Skeletal muscle cell (primary cell): ENCODE data around the gene IBTK.
"Not testable (repeated sequence)": the region's sequence is repeated elsewhere in the genome, so short reads cannot be mapped to it uniquely, and the experiment has no call there.

Experiments used
- DNase-seq: peaks from one replicate; pipeline ENCODE4 v3.0.0-alpha.2; 2010; ENCODE audit warnings: low read depth
- H3K4me3 ChIP-seq: 2 replicates; pipeline ENCODE4 v1.5.1; 2011; ENCODE audit warnings: low read depth, mild to moderate bottlenecking, control low read depth, low read length, moderate library complexity

IBTK gene

GRCh38 chr6:82249381-82250253, 2.1 kb upstream of the IBTK start:
- H3K4me3 ChIP-seq, result no peak overlapping the region
- DNase-seq, result no peak

- H3K4me3 ChIP-seq, result peak overlapping the region; percentile 81
- DNase-seq, result peak; percentile 43
Observed at GRCh38 chr6:82248273-82248735, 760 bp upstream of the IBTK start.

- H3K4me3 ChIP-seq, result peak overlapping the region; percentile 81
- no peak for DNase-seq
Observed at GRCh38 chr6:82246802-82247504, 591 bp downstream of the IBTK start.

- H3K4me3 ChIP-seq, result peak overlapping the region; percentile 81
- DNase-seq, result no peak
Observed at GRCh38 chr6:82246370-82246769, 1.2 kb downstream of the IBTK start.

- DNase-seq, result no peak
- no peak overlapping the region for H3K4me3 ChIP-seq
Observed at GRCh38 chr6:82245376-82245775, 2.2 kb downstream of the IBTK start.

GRCh38 chr6:82243884-82244283, 3.7 kb downstream of the IBTK start:
- H3K4me3 ChIP-seq, result no peak overlapping the region
- no peak for DNase-seq

- no peak for DNase-seq
- no peak overlapping the region for H3K4me3 ChIP-seq
Observed at GRCh38 chr6:82240186-82240585, 7.4 kb downstream of the IBTK start.

GRCh38 chr6:82239597-82239996, 7.9 kb downstream of the IBTK start:
- no peak overlapping the region for H3K4me3 ChIP-seq
- DNase-seq, result no peak

GRCh38 chr6:82237013-82237412, 10.5 kb downstream of the IBTK start:
- H3K4me3 ChIP-seq, result no peak overlapping the region
- no peak for DNase-seq

GRCh38 chr6:82227770-82228169, 19.8 kb downstream of the IBTK start:
- DNase-seq, result no peak
- H3K4me3 ChIP-seq, result no peak overlapping the region

- DNase-seq, result no peak
- no peak overlapping the region for H3K4me3 ChIP-seq
Observed at GRCh38 chr6:82220167-82220566, 27.4 kb downstream of the IBTK start.

GRCh38 chr6:82217018-82217586, 30.4 kb downstream of the IBTK start:
- H3K4me3 ChIP-seq, result no peak overlapping the region
- no peak for DNase-seq

- DNase-seq, result no peak
Observed at GRCh38 chr6:82216549-82216948, 31.0 kb downstream of the IBTK start.

GRCh38 chr6:82211326-82211725, 36.2 kb downstream of the IBTK start:
- H3K4me3 ChIP-seq, result no peak overlapping the region
- no peak for DNase-seq

More at GRCh38 chr6:82216549-82216948, 31.0 kb downstream of the IBTK start:
- no peak overlapping the region for H3K4me3 ChIP-seq

- DNase-seq, result no peak
Observed at GRCh38 chr6:82208913-82209312, 38.6 kb downstream of the IBTK start.

GRCh38 chr6:82205930-82206392, 41.6 kb downstream of the IBTK start:
- no peak overlapping the region for H3K4me3 ChIP-seq
- no peak for DNase-seq

More at GRCh38 chr6:82208913-82209312, 38.6 kb downstream of the IBTK start:
- H3K4me3 ChIP-seq, result no peak overlapping the region

- DNase-seq, result no peak
- H3K4me3 ChIP-seq, result no peak overlapping the region
Observed at GRCh38 chr6:82204020-82204419, 43.5 kb downstream of the IBTK start.

GRCh38 chr6:82197784-82198183, 49.8 kb downstream of the IBTK start:
- no peak overlapping the region for H3K4me3 ChIP-seq
- DNase-seq, result no peak

GRCh38 chr6:82197245-82197644, 50.3 kb downstream of the IBTK start:
- DNase-seq, H3K4me3 ChIP-seq: not testable (repeated sequence)

GRCh38 chr6:82196161-82196560, 51.4 kb downstream of the IBTK start:
- DNase-seq, result no peak

More at GRCh38 chr6:82196161-82196560, 51.4 kb downstream of the IBTK start:
- H3K4me3 ChIP-seq, result no peak overlapping the region
